Suprapubic skin (tissue), 3 donors: ENCODE results near the gene MCC.

Experiments
- POLR2A ChIP-seq, 2 donors: fragments of 450-650 bp; IDR thresholded peaks; one replicate each; pipeline ENCODE4 v1.6.1; 2017; ENCODE audit warnings: antibody characterized with exemption in 2 of 2, mild to moderate bottlenecking in 2 of 2, moderate library complexity in 2 of 2
- TF ChIP-seq, protein P1 (sequence below), 2 donors: fragments of 200-600 bp in 1 of 2; fragments of 450-650 bp in 1 of 2; sonication (generic) in 1 of 2; IDR thresholded peaks; one replicate each; pipeline ENCODE4 v1.5.1; 2016 to 2019; ENCODE audit warnings: antibody characterized with exemption in 2 of 2, mild to moderate bottlenecking in 1 of 2, moderate library complexity in 1 of 2

DNA sequence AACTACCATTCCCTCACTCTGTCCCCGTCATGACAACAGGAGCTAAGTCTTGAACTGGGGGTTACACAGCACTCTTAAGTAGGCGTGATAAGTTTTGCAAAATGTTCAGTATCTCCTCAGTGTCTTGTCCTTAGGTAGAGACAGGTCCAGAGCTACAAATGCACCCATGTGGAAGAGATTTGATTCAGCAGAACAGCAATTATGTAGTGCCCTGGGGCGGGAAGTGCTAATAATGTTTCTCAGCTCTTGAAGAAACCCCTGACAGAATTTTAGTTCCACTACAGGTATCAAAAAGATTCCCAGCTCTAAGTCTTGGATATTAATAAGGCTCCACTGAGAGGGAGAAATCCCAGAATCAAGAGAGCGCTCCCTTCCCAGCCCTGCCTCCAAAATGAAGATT is 462.0 kb downstream of the MCC start:
- TF ChIP-seq, protein P1, sequence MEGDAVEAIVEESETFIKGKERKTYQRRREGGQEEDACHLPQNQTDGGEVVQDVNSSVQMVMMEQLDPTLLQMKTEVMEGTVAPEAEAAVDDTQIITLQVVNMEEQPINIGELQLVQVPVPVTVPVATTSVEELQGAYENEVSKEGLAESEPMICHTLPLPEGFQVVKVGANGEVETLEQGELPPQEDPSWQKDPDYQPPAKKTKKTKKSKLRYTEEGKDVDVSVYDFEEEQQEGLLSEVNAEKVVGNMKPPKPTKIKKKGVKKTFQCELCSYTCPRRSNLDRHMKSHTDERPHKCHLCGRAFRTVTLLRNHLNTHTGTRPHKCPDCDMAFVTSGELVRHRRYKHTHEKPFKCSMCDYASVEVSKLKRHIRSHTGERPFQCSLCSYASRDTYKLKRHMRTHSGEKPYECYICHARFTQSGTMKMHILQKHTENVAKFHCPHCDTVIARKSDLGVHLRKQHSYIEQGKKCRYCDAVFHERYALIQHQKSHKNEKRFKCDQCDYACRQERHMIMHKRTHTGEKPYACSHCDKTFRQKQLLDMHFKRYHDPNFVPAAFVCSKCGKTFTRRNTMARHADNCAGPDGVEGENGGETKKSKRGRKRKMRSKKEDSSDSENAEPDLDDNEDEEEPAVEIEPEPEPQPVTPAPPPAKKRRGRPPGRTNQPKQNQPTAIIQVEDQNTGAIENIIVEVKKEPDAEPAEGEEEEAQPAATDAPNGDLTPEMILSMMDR (IDR thresholded peaks at IDR 0.05): no peak
- no peak for TF ChIP-seq POLR2A (IDR thresholded peaks at IDR 0.05)
